Stimulated activated CD4-positive, alpha-beta T cell treated with anti-CD3 and anti-CD28 coated beads, TNF-alpha, amount 100 ng/mL, for 1 hour (primary cell): ENCODE results near the gene MIEF1.
A peak's percentile ranks its signal among the peaks of the same experiment; 100 is the strongest.

Source experiments
- DNase-seq, 3 donors: peaks; one replicate each; pipeline ENCODE4 v3.0.0-alpha.2; 2020; ENCODE audit warnings: low read depth in 3 of 3, low spot score in 1 of 3

Gene MIEF1

GRCh38 chr22:39502109-39502788 is at the start of gene MIEF1:
MIEF1 (plus strand) TSS chr22:39502290; CDS start chr22:39511295, 9,005 bp downstream.
- peak; percentile 62 to 87 (median 74) for DNase-seq

- no peak for DNase-seq
Measured at GRCh38 chr22:39452740-39453040, 49.4 kb upstream of the MIEF1 start.

GRCh38 chr22:39453765-39454378 is 48.2 kb upstream of the MIEF1 start:
- DNase-seq = no peak

- no peak for DNase-seq
Measured at GRCh38 chr22:39454385-39454871, 47.7 kb upstream of the MIEF1 start.

- DNase-seq = no peak
Measured at GRCh38 chr22:39456522-39457197, 45.4 kb upstream of the MIEF1 start, which contains the start of gene MGAT3. MGAT3 (plus strand) TSS chr22:39457012; CDS start chr22:39487348, 30,336 bp downstream.

GRCh38 chr22:39457198-39457555 is 44.9 kb upstream of the MIEF1 start:
- DNase-seq = no peak

GRCh38 chr22:39457556-39458443 is 44.3 kb upstream of the MIEF1 start:
- DNase-seq = no peak

GRCh38 chr22:39458444-39459083 is 43.5 kb upstream of the MIEF1 start:
- DNase-seq = no peak

- no peak for DNase-seq
Measured at GRCh38 chr22:39459681-39460080, 42.4 kb upstream of the MIEF1 start.

GRCh38 chr22:39462443-39463221 is 39.5 kb upstream of the MIEF1 start:
- DNase-seq = no peak

GRCh38 chr22:39463277-39463676 is 38.8 kb upstream of the MIEF1 start:
- DNase-seq = no peak

- no peak for DNase-seq
Measured at GRCh38 chr22:39463931-39464390, 38.1 kb upstream of the MIEF1 start.

GRCh38 chr22:39466228-39467006 is 35.7 kb upstream of the MIEF1 start:
- DNase-seq = no peak

GRCh38 chr22:39467390-39467895 is 34.6 kb upstream of the MIEF1 start:
- no peak for DNase-seq

GRCh38 chr22:39468487-39469325 is 33.4 kb upstream of the MIEF1 start:
- no peak for DNase-seq

GRCh38 chr22:39469326-39469680 is 32.8 kb upstream of the MIEF1 start:
- no peak for DNase-seq

GRCh38 chr22:39469681-39470450 is 32.2 kb upstream of the MIEF1 start:
- DNase-seq = no peak
